Heart left ventricle (tissue), 13 donors: Measurements from ENCODE around the gene MCC.

Source experiments
- POLR2A ChIP-seq, 2 donors: fragments of 450-650 bp; IDR thresholded peaks; one replicate each; pipeline ENCODE4 v1.6.1; 2017; ENCODE audit warnings: antibody characterized with exemption in 2 of 2, mild to moderate bottlenecking in 2 of 2, moderate library complexity in 2 of 2
- TF ChIP-seq, protein P1 (sequence below), 12 donors: fragments of 200-600 bp; sonication (generic) in 4 of 12; IDR thresholded peaks; one replicate each; pipeline versions ENCODE4 v1.5.0 to v1.8.0; 2018 to 2022; ENCODE audit warnings: antibody characterized with exemption in 12 of 12, mild to moderate bottlenecking in 5 of 12
- donor health status: ischemic (EF 13 %, LVEDD 7.1; RV severe dilation, severe dysfunction).
- donor health status: DM: no; HTN: yes; CAD: no.
- donor health status: DM: no; HTN: no; CAD: no.
- donor health status: ischemic (EF 25% LVEDD 6.9; RV normal size, moderate dysfunction).
- donor health status: ischemic (EF 25% LVEDD 5.7; RV mildly dilated, moderate dysfunction).
- donor health status: ischemic (EF 35%, LVEDD 5.7; RV mildly dilated, moderate dysfunction).
- donor health status: nonischemic (EF 11% LVEDD 7.7; RV severe dilation, severe dysfunction).
- donor health status: DM: yes; HTN: yes; CAD: no.
- donor health status: PGD.
- donor health status: ischemic (EF 29% LVEDD 5.4; RV normal size, mild dysfunction).
- donor health status: nonischemic (EF 23%, LVEDD 6.1; RV moderate dilation, normal function).

DNA sequence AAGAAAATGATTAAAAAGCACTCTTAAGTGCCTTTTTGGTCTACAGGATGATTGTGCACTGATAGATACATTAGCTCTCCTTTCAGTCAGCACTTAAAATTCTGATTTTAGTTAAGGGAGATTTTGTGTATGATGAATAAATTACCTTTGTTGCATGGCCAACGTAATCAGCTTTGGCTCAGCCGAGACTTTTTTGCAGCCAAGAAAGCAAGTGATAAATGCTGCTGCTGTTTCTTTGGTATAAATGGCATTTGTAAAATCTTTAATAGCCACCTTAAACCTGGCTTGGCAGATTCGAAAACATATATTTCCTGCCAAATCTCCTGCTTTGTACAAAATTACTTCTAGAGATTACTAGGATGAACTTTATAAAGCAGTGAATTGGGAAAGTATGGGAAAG is 364.0 kb downstream of the MCC start:
- TF ChIP-seq POLR2A (IDR thresholded peaks at IDR 0.05), result no peak
- TF ChIP-seq, protein P1, sequence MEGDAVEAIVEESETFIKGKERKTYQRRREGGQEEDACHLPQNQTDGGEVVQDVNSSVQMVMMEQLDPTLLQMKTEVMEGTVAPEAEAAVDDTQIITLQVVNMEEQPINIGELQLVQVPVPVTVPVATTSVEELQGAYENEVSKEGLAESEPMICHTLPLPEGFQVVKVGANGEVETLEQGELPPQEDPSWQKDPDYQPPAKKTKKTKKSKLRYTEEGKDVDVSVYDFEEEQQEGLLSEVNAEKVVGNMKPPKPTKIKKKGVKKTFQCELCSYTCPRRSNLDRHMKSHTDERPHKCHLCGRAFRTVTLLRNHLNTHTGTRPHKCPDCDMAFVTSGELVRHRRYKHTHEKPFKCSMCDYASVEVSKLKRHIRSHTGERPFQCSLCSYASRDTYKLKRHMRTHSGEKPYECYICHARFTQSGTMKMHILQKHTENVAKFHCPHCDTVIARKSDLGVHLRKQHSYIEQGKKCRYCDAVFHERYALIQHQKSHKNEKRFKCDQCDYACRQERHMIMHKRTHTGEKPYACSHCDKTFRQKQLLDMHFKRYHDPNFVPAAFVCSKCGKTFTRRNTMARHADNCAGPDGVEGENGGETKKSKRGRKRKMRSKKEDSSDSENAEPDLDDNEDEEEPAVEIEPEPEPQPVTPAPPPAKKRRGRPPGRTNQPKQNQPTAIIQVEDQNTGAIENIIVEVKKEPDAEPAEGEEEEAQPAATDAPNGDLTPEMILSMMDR (IDR thresholded peaks at IDR 0.05), result no peak
